ENCODE data around the gene FCHSD1.

Gene FCHSD1

DNA sequence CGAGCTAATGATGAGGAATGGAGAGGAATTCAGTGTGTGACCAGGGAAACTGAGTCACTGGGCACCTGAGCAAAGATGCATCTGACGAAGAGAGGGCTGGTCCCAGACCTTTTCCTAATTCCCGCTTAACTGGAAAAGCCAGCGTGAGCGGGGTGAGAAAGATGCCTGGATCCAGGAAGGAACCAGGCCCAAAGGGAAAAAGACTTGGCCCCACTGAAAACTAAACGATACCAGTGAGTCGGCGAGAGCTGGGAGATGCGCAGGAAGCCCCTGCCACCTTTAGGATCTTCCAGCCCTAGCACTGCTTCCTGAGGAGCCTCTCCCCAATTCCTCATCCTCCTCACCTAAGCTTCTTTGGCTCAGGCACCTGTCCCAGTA, 499 bp upstream of the FCHSD1 start:
- H3K4me3 ChIP-seq (ENCODE audit: low read depth, low read length): peak overlapping the region; percentile 81
- TF ChIP-seq, protein P1, sequence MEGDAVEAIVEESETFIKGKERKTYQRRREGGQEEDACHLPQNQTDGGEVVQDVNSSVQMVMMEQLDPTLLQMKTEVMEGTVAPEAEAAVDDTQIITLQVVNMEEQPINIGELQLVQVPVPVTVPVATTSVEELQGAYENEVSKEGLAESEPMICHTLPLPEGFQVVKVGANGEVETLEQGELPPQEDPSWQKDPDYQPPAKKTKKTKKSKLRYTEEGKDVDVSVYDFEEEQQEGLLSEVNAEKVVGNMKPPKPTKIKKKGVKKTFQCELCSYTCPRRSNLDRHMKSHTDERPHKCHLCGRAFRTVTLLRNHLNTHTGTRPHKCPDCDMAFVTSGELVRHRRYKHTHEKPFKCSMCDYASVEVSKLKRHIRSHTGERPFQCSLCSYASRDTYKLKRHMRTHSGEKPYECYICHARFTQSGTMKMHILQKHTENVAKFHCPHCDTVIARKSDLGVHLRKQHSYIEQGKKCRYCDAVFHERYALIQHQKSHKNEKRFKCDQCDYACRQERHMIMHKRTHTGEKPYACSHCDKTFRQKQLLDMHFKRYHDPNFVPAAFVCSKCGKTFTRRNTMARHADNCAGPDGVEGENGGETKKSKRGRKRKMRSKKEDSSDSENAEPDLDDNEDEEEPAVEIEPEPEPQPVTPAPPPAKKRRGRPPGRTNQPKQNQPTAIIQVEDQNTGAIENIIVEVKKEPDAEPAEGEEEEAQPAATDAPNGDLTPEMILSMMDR (IDR thresholded peaks at IDR 0.05; ENCODE audit: low read depth, low read length): no peak

DNA sequence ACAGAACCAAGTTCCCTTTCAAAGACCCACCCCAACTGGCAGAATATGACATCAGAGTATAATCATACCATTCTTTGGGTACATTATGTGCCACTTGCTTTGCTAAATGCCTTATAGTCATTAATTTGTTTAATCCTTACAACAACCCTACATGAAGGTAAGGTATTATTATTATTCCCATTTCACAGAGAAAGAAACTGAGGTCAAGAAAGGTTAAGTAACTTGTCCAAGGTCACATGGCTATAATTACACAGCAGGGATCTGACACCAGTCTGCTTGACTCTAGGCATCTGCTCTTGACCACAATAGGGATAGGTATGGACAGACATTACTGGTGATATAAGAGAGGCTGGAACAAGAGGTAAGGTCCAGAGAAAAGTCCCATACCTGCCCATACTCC, 1.2 kb downstream of the FCHSD1 start:
- no peak overlapping the region for H3K4me3 ChIP-seq (ENCODE audit: low read depth, low read length)

DNA sequence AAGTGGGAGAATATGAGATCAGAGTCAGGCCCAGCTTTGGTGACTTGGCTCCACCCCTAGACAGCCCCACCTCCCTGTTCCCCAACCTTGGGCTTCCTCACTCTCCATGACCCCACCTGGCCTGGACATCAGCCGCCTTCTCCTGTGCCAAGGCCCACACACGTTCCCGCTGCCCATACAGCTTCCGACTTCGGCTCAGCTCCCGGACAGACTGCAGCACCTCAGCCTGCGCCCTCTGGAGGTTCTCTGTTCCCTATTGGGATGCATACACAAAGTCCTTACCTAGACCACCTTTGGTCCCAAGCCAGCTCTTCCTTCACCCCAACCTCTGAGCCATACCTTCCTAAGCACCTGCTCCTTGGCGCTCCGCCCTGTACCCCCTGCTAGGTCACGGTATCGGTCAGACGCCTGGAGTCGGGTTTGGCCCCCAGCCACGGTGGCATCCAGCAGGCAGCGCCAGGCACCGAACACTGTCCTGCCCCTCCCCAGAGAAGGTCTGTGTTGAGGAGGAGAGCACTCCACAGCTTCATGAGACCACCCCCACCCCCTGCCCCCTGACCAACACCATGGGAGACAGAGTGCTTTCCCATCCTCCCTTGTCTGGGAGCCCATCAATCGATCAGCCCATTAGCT, 2.0 kb downstream of the FCHSD1 start:
- no peak overlapping the region for H3K4me3 ChIP-seq (ENCODE audit: low read depth, low read length)
- TF ChIP-seq, protein P1 (IDR thresholded peaks at IDR 0.05; ENCODE audit: low read depth, low read length): no peak

More for the DNA sequence above, 1.2 kb downstream of the FCHSD1 start:
- TF ChIP-seq, protein P1 (IDR thresholded peaks at IDR 0.05; ENCODE audit: low read depth, low read length): no peak

DNA sequence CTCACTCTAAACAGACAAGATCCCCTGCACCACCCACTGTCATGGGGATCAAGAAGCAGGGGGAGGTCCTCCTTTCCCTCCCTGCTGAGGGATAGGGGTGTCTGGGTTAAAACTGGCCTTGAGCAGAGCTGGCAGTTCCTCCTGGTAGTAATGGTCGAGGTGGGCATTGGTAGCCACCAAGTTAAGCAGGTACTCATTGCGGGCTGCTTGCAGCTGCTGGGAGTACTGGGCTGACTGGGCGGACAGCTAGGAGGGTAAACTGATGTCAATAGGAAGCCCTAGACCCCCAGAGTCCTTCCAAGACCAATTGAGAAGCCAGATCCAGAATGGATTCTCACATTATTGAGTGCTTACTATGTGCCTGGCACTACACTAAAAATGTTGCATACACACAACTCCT, 3.4 kb downstream of the FCHSD1 start:
- TF ChIP-seq, protein P1 (IDR thresholded peaks at IDR 0.05; ENCODE audit: low read depth, low read length): no peak
- no peak overlapping the region for H3K4me3 ChIP-seq (ENCODE audit: low read depth, low read length)

DNA sequence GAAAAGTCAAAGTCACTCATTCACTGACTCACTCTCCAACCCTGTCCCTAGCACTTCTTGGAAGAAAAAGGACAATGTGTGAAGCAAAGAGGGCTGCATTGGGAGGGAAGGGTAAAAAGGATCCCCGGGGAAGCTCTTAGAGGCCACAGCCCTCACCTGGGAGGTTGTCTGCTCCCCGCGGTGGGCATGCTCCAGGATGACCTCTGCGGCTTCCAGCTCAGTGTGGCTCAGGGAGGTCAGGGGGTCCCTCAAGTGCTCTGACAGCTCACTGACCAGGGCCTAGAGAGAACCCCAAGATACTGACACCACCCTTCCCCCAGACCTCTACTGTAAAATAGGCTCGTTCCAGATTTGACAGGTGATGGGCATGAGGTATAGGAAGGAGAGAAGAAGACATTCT, 4.0 kb downstream of the FCHSD1 start:
- H3K4me3 ChIP-seq (ENCODE audit: low read depth, low read length): no peak overlapping the region
- TF ChIP-seq, protein P1 (IDR thresholded peaks at IDR 0.05; ENCODE audit: low read depth, low read length): no peak

DNA sequence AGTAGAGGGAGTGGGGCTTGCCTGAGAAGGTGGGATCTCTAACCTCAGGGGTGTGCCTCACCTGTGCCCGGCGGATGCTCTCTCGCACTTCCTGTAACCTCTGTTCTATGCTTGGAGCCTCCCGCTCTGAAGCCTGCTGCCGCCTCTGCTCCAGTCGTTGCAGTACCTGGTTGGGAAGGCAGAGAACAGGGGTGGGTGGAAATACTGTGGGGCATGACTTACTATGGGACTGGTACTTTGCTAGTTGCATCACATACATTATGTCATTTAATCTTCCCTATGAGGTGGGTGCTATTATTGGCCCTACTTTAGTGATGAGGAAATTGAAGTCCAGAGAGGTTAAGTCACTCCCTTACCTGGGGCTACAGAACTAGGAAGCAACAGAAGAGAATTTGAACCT, 5.2 kb downstream of the FCHSD1 start:
- H3K4me3 ChIP-seq (ENCODE audit: low read depth, low read length): no peak overlapping the region
- TF ChIP-seq, protein P1 (IDR thresholded peaks at IDR 0.05; ENCODE audit: low read depth, low read length): no peak

DNA sequence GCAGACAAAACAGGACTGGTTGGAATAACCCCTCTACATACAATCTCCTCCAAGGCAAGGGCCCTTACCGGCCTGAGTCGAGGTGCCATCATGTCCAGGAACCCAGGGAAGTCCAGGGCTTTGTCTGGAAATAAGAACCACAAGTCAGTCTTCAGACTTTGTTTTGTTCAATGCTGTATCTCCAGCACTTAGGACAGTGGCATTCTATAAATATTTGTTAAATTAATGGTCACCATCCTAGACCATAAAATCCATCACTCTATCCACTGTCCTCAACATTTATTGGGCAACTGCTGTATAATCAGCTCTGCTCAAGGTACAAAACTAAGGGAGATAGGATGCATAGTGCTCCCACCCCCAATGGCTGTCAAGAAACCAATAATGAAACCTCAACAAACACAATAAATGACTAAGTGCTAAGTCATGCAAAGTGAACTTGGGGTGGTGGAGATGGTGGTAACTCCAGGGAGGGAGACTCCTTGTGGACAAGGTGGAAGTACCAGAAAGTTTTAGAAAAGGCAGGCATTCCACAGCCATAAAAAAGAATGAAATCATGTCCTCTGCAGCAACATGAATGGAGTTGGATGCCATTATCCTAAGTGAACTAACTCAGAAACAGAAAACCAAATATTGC, 9.5 kb downstream of the FCHSD1 start:
- H3K4me3 ChIP-seq (ENCODE audit: low read depth, low read length): no peak overlapping the region
- TF ChIP-seq, protein P1 (IDR thresholded peaks at IDR 0.05; ENCODE audit: low read depth, low read length): no peak

Data from WI38 (cell line).